ENCODE data around the gene NAA25. TPM values are rescaled to one million over a fixed set of nuclear protein-coding genes. Genes with fewer than 3 reads are reported as not detected.
A peak's percentile ranks its signal among the peaks of the same experiment; 100 is the strongest.

Gene NAA25
- polyA plus RNA-seq, 1 of the 3 experiments (the other 2 are of a cell fraction), result 4.4 TPM

GRCh38 chr12:112133418-112133817 lies 24.8 kb upstream of the NAA25 start:
- H3F3A ChIP-seq (replicated peaks; ENCODE audit: insufficient read depth), result peaks cover 3% of the 10 kb centered on the region
- no peaks in the 10 kb centered on the region for H3K9me2 ChIP-seq
- no peak overlapping the region for H3K4me3 ChIP-seq (ENCODE audit: low read depth in 2 of 2, low read length in 1 of 2)
- H2AFZ ChIP-seq (ENCODE audit: low read depth), result no peak overlapping the region
- H3K36me3 ChIP-seq (replicated peaks in 1 of 2; ENCODE audit: control insufficient read depth in 1 of 2, insufficient read depth in 2 of 2, low read length in 1 of 2), result peaks cover 10 to 46% of the 10 kb centered on the region in 2 experiments
- H4K20me1 ChIP-seq (ENCODE audit: insufficient read depth), result no peaks in the 10 kb centered on the region
- no peak for DNase-seq
- no peak overlapping the region for H3K9ac ChIP-seq
- POLR2A ChIA-PET, result no interaction called here
- no peak overlapping the region for H3K27ac ChIP-seq (ENCODE audit: low read depth in 2 of 2, low read length in 1 of 2)
- peaks cover 0 to 15% of the 10 kb centered on the region in 2 experiments; a peak in 2 of 4 replicates for H3K4me1 ChIP-seq (ENCODE audit: control insufficient read depth in 1 of 2, insufficient read depth in 2 of 2, low read depth in 1 of 2, low read length in 1 of 2)
- peaks cover 30% of the 10 kb centered on the region for H3K79me2 ChIP-seq (ENCODE audit: insufficient read depth)
- TF ChIP-seq SMC3 (IDR thresholded peaks at IDR 0.05; ENCODE audit: low read depth, low read length) (no peak), YY1 (IDR thresholded peaks at IDR 0.05; ENCODE audit: low read depth) (no peak), EP300 (IDR thresholded peaks at IDR 0.05; ENCODE audit: borderline replicate concordance in 1 of 2, low read depth in 1 of 2, low read length in 1 of 2) (no peak)
- H3K9me3 ChIP-seq, result no peaks in the 10 kb centered on the region
- no peak overlapping the region for H3K4me2 ChIP-seq
- 91% methylated on average over 5 of the region's 5 CpGs for WGBS (ENCODE audit: low lambda C conversion rate)
- no peaks in the 10 kb centered on the region for H3K27me3 ChIP-seq (ENCODE audit: insufficient read depth)
- CTCF ChIA-PET, result interaction anchor here (0.9 to 1.1 kb wide), 2 partner anchors 10 to 65 kb away, joined by 3 read pairs; no protein-coding TSS in a partner anchor

- ChIA-PET POLR2A (no interaction called here), CTCF (interaction anchor here (0.6 kb wide), 1 partner anchor 287 kb away, joined by 3 read pairs; no protein-coding TSS in a partner anchor)
- H3K4me2 ChIP-seq, result no peak overlapping the region
- no peaks in the 10 kb centered on the region for H3K9me3 ChIP-seq
- peaks cover 10 to 32% of the 10 kb centered on the region in 2 experiments for H3K36me3 ChIP-seq (replicated peaks in 1 of 2; ENCODE audit: control insufficient read depth in 1 of 2, insufficient read depth in 2 of 2, low read length in 1 of 2)
- peaks cover 48% of the 10 kb centered on the region for H3K79me2 ChIP-seq (ENCODE audit: insufficient read depth)
- H3K9ac ChIP-seq, result no peak overlapping the region
- H3K4me3 ChIP-seq (ENCODE audit: low read depth in 2 of 2, low read length in 1 of 2), result no peak overlapping the region
- DNase-seq, result no peak
- 0 out of 4 replicates have a peak overlapping the region, but pooled peaks of 1 of the 2 experiments have one; percentile 65 for H3K27ac ChIP-seq (ENCODE audit: low read depth in 2 of 2, low read length in 1 of 2)
- H3K27me3 ChIP-seq (ENCODE audit: insufficient read depth), result no peaks in the 10 kb centered on the region
- WGBS (ENCODE audit: low lambda C conversion rate), result 90% methylated on average over 1 of the region's 1 CpG
- no peaks in the 10 kb centered on the region for H4K20me1 ChIP-seq (ENCODE audit: insufficient read depth)
- no peaks in the 10 kb centered on the region for H3K9me2 ChIP-seq
- TF ChIP-seq POLR2AphosphoS5 (IDR thresholded peaks at IDR 0.05; ENCODE audit: low read depth, low read length) (no peak), RAD21 (IDR thresholded peaks at IDR 0.05; ENCODE audit: low read length) (no peak), IRF3 (IDR thresholded peaks at IDR 0.05; ENCODE audit: low read depth, low read length) (no peak), PBX3 (IDR thresholded peaks at IDR 0.05) (no peak), ZBTB33 (IDR thresholded peaks at IDR 0.05; ENCODE audit: borderline replicate concordance, low read depth) (no peak), RFX5 (IDR thresholded peaks at IDR 0.05; ENCODE audit: low read length) (no peak), YY1 (IDR thresholded peaks at IDR 0.05; ENCODE audit: low read depth) (no peak), TEAD4 (IDR thresholded peaks at IDR 0.05; ENCODE audit: borderline replicate concordance, insufficient read depth) (no peak), GABPA (IDR thresholded peaks at IDR 0.05; ENCODE audit: low read depth) (no peak), MXI1 (IDR thresholded peaks at IDR 0.05; ENCODE audit: low read depth, low read length) (no peak), SMC3 (IDR thresholded peaks at IDR 0.05; ENCODE audit: low read depth, low read length) (no peak), TCF12 (IDR thresholded peaks at IDR 0.05) (no peak), TAF1 (IDR thresholded peaks at IDR 0.05; ENCODE audit: borderline replicate concordance, low read depth, low read length) (no peak), CHD2 (IDR thresholded peaks at IDR 0.05; ENCODE audit: low read length, partially characterized antibody) (no peak), FOSL2 (IDR thresholded peaks at IDR 0.05; ENCODE audit: borderline replicate concordance, low read depth) (no peak), GATA2 (CRISPR knock-in tag; IDR thresholded peaks at IDR 0.05) (no peak)
- TF ChIP-seq, protein P1, sequence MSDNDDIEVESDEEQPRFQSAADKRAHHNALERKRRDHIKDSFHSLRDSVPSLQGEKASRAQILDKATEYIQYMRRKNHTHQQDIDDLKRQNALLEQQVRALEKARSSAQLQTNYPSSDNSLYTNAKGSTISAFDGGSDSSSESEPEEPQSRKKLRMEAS (IDR thresholded peaks at IDR 0.05; ENCODE audit: low read depth), result no peak
- H2AFZ ChIP-seq (ENCODE audit: low read depth), result no peak overlapping the region; the same call in 1 of the 2 replicates
- H3F3A ChIP-seq (replicated peaks; ENCODE audit: insufficient read depth), result peaks cover 3% of the 10 kb centered on the region
- H3K4me1 ChIP-seq (ENCODE audit: control insufficient read depth in 1 of 2, insufficient read depth in 2 of 2, low read depth in 1 of 2, low read length in 1 of 2), result peaks cover 0 to 15% of the 10 kb centered on the region in 2 experiments; a peak in 3 of 4 replicates
Measured at GRCh38 chr12:112131686-112132085, 23.1 kb upstream of the NAA25 start.

Data from SK-N-SH (cell line).